ENCODE data around the gene PHF1. TPM values are rescaled to one million over a fixed set of nuclear protein-coding genes. Genes with fewer than 3 reads are reported as not detected.

The PHF1 gene
- total RNA-seq, 1 donor from 2014 or later: 83.4 TPM

GRCh38 chr6:33427585-33428223 is 16.9 kb downstream of the PHF1 start:
- Mint-ChIP-seq H3K9me3 (no peaks in the 10 kb centered on the region), H3K4me1 (peaks cover 84% of the 10 kb centered on the region), H3K4me3 (peak overlapping the region; percentile 87), H3K36me3 (ENCODE audit: low read depth) (no peaks in the 10 kb centered on the region), H3K27me3 (no peaks in the 10 kb centered on the region), H3K27ac (peak overlapping the region; percentile 89)
- DNase-seq (peak; percentile 67), ATAC-seq (ENCODE audit: low read depth) (peak; percentile 22)
- TF ChIP-seq, protein P1, sequence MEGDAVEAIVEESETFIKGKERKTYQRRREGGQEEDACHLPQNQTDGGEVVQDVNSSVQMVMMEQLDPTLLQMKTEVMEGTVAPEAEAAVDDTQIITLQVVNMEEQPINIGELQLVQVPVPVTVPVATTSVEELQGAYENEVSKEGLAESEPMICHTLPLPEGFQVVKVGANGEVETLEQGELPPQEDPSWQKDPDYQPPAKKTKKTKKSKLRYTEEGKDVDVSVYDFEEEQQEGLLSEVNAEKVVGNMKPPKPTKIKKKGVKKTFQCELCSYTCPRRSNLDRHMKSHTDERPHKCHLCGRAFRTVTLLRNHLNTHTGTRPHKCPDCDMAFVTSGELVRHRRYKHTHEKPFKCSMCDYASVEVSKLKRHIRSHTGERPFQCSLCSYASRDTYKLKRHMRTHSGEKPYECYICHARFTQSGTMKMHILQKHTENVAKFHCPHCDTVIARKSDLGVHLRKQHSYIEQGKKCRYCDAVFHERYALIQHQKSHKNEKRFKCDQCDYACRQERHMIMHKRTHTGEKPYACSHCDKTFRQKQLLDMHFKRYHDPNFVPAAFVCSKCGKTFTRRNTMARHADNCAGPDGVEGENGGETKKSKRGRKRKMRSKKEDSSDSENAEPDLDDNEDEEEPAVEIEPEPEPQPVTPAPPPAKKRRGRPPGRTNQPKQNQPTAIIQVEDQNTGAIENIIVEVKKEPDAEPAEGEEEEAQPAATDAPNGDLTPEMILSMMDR (IDR thresholded peaks at IDR 0.05): no peak
- CTCF ChIA-PET: no interaction called here
- POLR2A ChIA-PET: interaction anchor here (1.9 to 2.0 kb wide), 2 partner anchors 27 to 143 kb away, joined by 8 read pairs; partner anchors contain the start of gene ZBTB9
- intact Hi-C loops (cut with micrococcal nuclease): loop anchor here (2.0 to 5.0 kb wide), 3 partner anchors 130 to 270 kb away; partner anchors contain the start of gene RGL2

- Mint-ChIP-seq H3K4me1 (peaks cover 91% of the 10 kb centered on the region), H3K27me3 (no peaks in the 10 kb centered on the region), H3K27ac (peak overlapping the region; percentile 87), H3K9me3 (no peaks in the 10 kb centered on the region), H3K36me3 (ENCODE audit: low read depth) (no peaks in the 10 kb centered on the region), H3K4me3 (peak overlapping the region; percentile 87)
- TF ChIP-seq, protein P1 (IDR thresholded peaks at IDR 0.05): no peak
- peak; percentile 1 for ATAC-seq (ENCODE audit: low read depth)
- ChIA-PET POLR2A (interaction anchor here (0.5 to 2.0 kb wide), 5 partner anchors 10 to 800 kb away, joined by 3 to 8 read pairs (median 3); partner anchors contain the start of genes RPS18, VPS52 and ZBTB9), CTCF (interaction anchor here (0.5 kb wide), 1 partner anchor 21 kb away, joined by 3 read pairs; no protein-coding TSS in a partner anchor)
- peak; percentile 41 for DNase-seq
- intact Hi-C loops (cut with micrococcal nuclease): loop anchor here (5.0 kb wide), 2 partner anchors 131 to 269 kb away; partner anchors contain the start of gene RGL2
Measured at GRCh38 chr6:33428224-33428965, 17.6 kb downstream of the PHF1 start.

- ChIA-PET CTCF (interaction anchor here (0.5 to 2.6 kb wide), 3 partner anchors 10 to 141 kb away, joined by 3 to 9 read pairs (median 3); partner anchors contain the start of genes CUTA and SYNGAP1), POLR2A (interaction anchor here (0.5 to 3.2 kb wide), 6 partner anchors 10 to 799 kb away, joined by 3 to 9 read pairs (median 6); partner anchors contain the start of genes RPS18, VPS52 and ZBTB9)
Measured at GRCh38 chr6:33428966-33429749, 18.3 kb downstream of the PHF1 start.

GRCh38 chr6:33429750-33430052 is 18.9 kb downstream of the PHF1 start:
- Mint-ChIP-seq H3K36me3 (ENCODE audit: low read depth) (no peaks in the 10 kb centered on the region), H3K27me3 (no peaks in the 10 kb centered on the region), H3K27ac (peak overlapping the region; percentile 87), H3K4me1 (peaks cover 88% of the 10 kb centered on the region), H3K9me3 (no peaks in the 10 kb centered on the region), H3K4me3 (peak overlapping the region; percentile 87)
- no peak for DNase-seq
- ChIA-PET POLR2A (interaction anchor here (1.9 to 3.2 kb wide), 3 partner anchors 25 to 282 kb away, joined by 8 to 9 read pairs (median 8); partner anchors contain the start of genes RPS18, UQCC2, VPS52 and ZBTB9), CTCF (interaction anchor here (1.4 to 2.6 kb wide), 2 partner anchors 11 to 141 kb away, joined by 3 to 9 read pairs; partner anchors contain the start of genes CUTA and SYNGAP1)
- intact Hi-C loops (cut with micrococcal nuclease): loop anchor here (5.0 kb wide), 4 partner anchors 132 to 358 kb away; partner anchors contain the start of genes LEMD2, RGL2 and RING1
- ATAC-seq (ENCODE audit: low read depth): no peak
- TF ChIP-seq, protein P1 (IDR thresholded peaks at IDR 0.05): no peak

More at GRCh38 chr6:33428966-33429749, 18.3 kb downstream of the PHF1 start:
- ATAC-seq (ENCODE audit: low read depth): no peak
- TF ChIP-seq, protein P1 (IDR thresholded peaks at IDR 0.05): no peak
- H3K4me1 Mint-ChIP-seq: peaks cover 93% of the 10 kb centered on the region
- H3K36me3 Mint-ChIP-seq (ENCODE audit: low read depth): no peaks in the 10 kb centered on the region
- DNase-seq: no peak
- H3K27ac Mint-ChIP-seq: peak overlapping the region; percentile 87
- no peaks in the 10 kb centered on the region for H3K27me3 Mint-ChIP-seq
- H3K9me3 Mint-ChIP-seq: no peaks in the 10 kb centered on the region
- peak overlapping the region; percentile 87 for H3K4me3 Mint-ChIP-seq
- intact Hi-C loops (cut with micrococcal nuclease): loop anchor here (5.0 kb wide), 2 partner anchors 132 to 268 kb away; partner anchors contain the start of gene RGL2
